GM12878 (cell line): ENCODE data around the gene CNPY1. TPM values are rescaled to one million over a fixed set of nuclear protein-coding genes. Genes with fewer than 3 reads are reported as not detected.

Experiments
- ATAC-seq: fragments of 200-7000 bp; cut with Tn5 transposase; 3 replicates; pipeline ENCODE4 v1.9.1; 2020; ENCODE audit warnings: mild to moderate bottlenecking, moderate library complexity
- BruUV-seq: library from RNA; stranded (reverse); fragments of 400-500 nt; replicated peaks from 2 replicates; lab custom pipeline; 2021; lab: Mats Ljungman, UMichigan
- CTCF ChIA-PET: fragments of 300-600 bp; sonication (Branson Sonifier 250); formaldehyde crosslinking; extraction: SDS; loops from one replicate; lab custom pipeline; 2021; ENCODE audit warnings: inconsistent platforms; lab: Yijun Ruan, JAX
- POLR2A ChIA-PET: fragments of 350-600 bp; formaldehyde crosslinking; extraction: SDS; loops from one replicate; lab custom pipeline; 2021; ENCODE audit warnings: inconsistent platforms; lab: Charles Lee
- RAD21 ChIA-PET: fragments of 300-600 bp; sonication (Branson Sonifier 250); formaldehyde crosslinking; loops from one replicate; lab custom pipeline; 2023; ENCODE audit warnings: antibody characterized with exemption; ENCODE audit not compliant: unreplicated experiment; lab: Charles Lee
- SMC1A ChIA-PET: fragments of 300-600 bp; sonication (Branson Sonifier 250); formaldehyde crosslinking; loops from one replicate; lab custom pipeline; 2023; ENCODE audit not compliant: unreplicated experiment, uncharacterized antibody; lab: Charles Lee
- DNase-seq: peaks from one replicate; pipeline ENCODE4 v3.0.0-alpha.2; 2011; ENCODE audit warnings: low read depth, low spot score
- FAIRE-seq: peaks from 3 replicates; lab custom pipeline; 2011; peaks lifted over from hg19 to GRCh38; lab: Jason Lieb, UNC
- H2AFZ ChIP-seq: 2 replicates; pipeline ENCODE4 v1.6.0; 2011; ENCODE audit warnings: low read depth, low read length, control low read depth; ENCODE audit not compliant: control insufficient read depth
- H3K27ac ChIP-seq: 2 replicates; pipeline ENCODE4 v1.5.1; 2011; ENCODE audit warnings: control low read depth; ENCODE audit not compliant: control insufficient read depth, insufficient read depth
- H3K27me3 ChIP-seq, 2 experiments: replicated peaks in 1 of 2; 2 replicates each; pipeline versions ENCODE4 v1.6.0 to v1.6.1; 2011; ENCODE audit warnings: low read length in 1 of 2; ENCODE audit not compliant: control insufficient read depth in 2 of 2, insufficient read depth in 2 of 2
- H3K36me3 ChIP-seq, 2 experiments: 2 replicates each; pipeline ENCODE4 v1.5.1; 2011; ENCODE audit warnings: low read length in 1 of 2; ENCODE audit not compliant: control insufficient read depth in 2 of 2, insufficient read depth in 2 of 2
- H3K4me1 ChIP-seq: 2 replicates; pipeline ENCODE4 v1.6.1; 2011; ENCODE audit warnings: mild to moderate bottlenecking, low read length, moderate library complexity, mixed read lengths; ENCODE audit not compliant: control insufficient read depth, insufficient read depth
- H3K4me2 ChIP-seq: 2 replicates; pipeline ENCODE4 v1.6.0; 2011; ENCODE audit warnings: control low read depth; ENCODE audit not compliant: control insufficient read depth, insufficient read depth
- H3K4me3 ChIP-seq: fragments of 200-600 bp; sonication (generic); 2 replicates; pipeline ENCODE4 v1.5.1; 2016
- H3K79me2 ChIP-seq: 2 replicates; pipeline ENCODE4 v1.6.0; 2011; ENCODE audit warnings: low read length; ENCODE audit not compliant: control insufficient read depth, insufficient read depth
- H3K9ac ChIP-seq: 2 replicates; pipeline ENCODE4 v1.8.0; 2011; ENCODE audit warnings: low read length, control low read depth, mixed read lengths; ENCODE audit not compliant: control insufficient read depth, insufficient read depth
- H3K9me3 ChIP-seq: replicated peaks from 3 replicates; pipeline ENCODE4 v1.5.1; 2011; ENCODE audit warnings: mild to moderate bottlenecking, low read length; ENCODE audit not compliant: control insufficient read depth, insufficient read depth
- H4K20me1 ChIP-seq: 2 replicates; pipeline ENCODE4 v1.6.0; 2011; ENCODE audit not compliant: control insufficient read depth, insufficient read depth
- CBX5 ChIP-seq: sonication (generic); IDR thresholded peaks from 2 replicates; pipeline ENCODE4 v1.6.1; 2016; ENCODE audit warnings: low read depth, moderate library complexity, mild to moderate bottlenecking, inconsistent platforms
- CHD4 ChIP-seq: fragments of 200-600 bp; sonication (generic); IDR thresholded peaks from 2 replicates; pipeline ENCODE4 v1.6.1; 2016; ENCODE audit warnings: mild to moderate bottlenecking
- CREM ChIP-seq: IDR thresholded peaks from 2 replicates; pipeline ENCODE4 v1.6.1; 2014; ENCODE audit warnings: antibody characterized with exemption, low read depth
- FOXK2 ChIP-seq: fragments of 450-650 bp; IDR thresholded peaks from 2 replicates; pipeline ENCODE4 v1.6.1; 2017; ENCODE audit warnings: mild to moderate bottlenecking, moderate library complexity
- IKZF2 ChIP-seq, 2 experiments: fragments of 450-650 bp; IDR thresholded peaks; 2 replicates each; pipeline ENCODE4 v1.6.1; 2017; ENCODE audit warnings: mild to moderate bottlenecking in 2 of 2, moderate library complexity in 2 of 2
- JUNB ChIP-seq: IDR thresholded peaks from 2 replicates; pipeline ENCODE4 v1.6.1; 2016; ENCODE audit warnings: antibody characterized with exemption, mild to moderate bottlenecking
- MYB ChIP-seq: fragments of 150-350 bp; IDR thresholded peaks from 2 replicates; pipeline ENCODE4 v1.6.1; 2014; ENCODE audit warnings: mild to moderate bottlenecking, low read depth, low read length, borderline replicate concordance
- NFIC ChIP-seq: IDR thresholded peaks from 2 replicates; pipeline ENCODE4 v1.6.1; 2012; ENCODE audit warnings: low read depth, mild to moderate bottlenecking, inconsistent platforms, low read length, moderate library complexity
- NR2C1 ChIP-seq: fragments of 450-650 bp; IDR thresholded peaks from 2 replicates; pipeline ENCODE4 v1.6.1; 2017; ENCODE audit warnings: antibody characterized with exemption, mild to moderate bottlenecking, moderate library complexity
- POLR2A ChIP-seq: IDR thresholded peaks from 2 replicates; pipeline ENCODE4 v1.6.1; 2011; ENCODE audit warnings: low read depth, mild to moderate bottlenecking, low read length
- RUNX3 ChIP-seq: IDR thresholded peaks from 2 replicates; pipeline ENCODE4 v1.6.1; 2012; ENCODE audit warnings: low read length, inconsistent platforms
- SIN3A ChIP-seq: IDR thresholded peaks from 2 replicates; pipeline ENCODE4 v1.6.1; 2012; ENCODE audit warnings: low read depth, low read length, improper control_type of control experiment
- SRF ChIP-seq, 2 experiments: IDR thresholded peaks; 2 replicates each; pipeline ENCODE4 v1.6.1; 2011; ENCODE audit warnings: low read depth in 2 of 2, low read length in 2 of 2, mild to moderate bottlenecking in 1 of 2, moderate library complexity in 1 of 2
- YY1 ChIP-seq: IDR thresholded peaks from 2 replicates; pipeline ENCODE4 v1.6.1; 2011; ENCODE audit warnings: low read depth, mild to moderate bottlenecking, low read length
- ZNF274 ChIP-seq: IDR thresholded peaks from one replicate; pipeline ENCODE4 v1.8.0; 2011; ENCODE audit not compliant: insufficient read length, insufficient read depth
- WGBS: methylation state at CpG from one replicate; pipeline ENCODE4 v1.1.6; 2016; ENCODE audit warnings: low lambda C conversion rate; ENCODE audit not compliant: insufficient replicate concordance, insufficient coverage; ENCODE audit errors: missing lambda C conversion rate; 5-methylcytosine and 5-hydroxymethylcytosine counted together
- in situ Hi-C: fragments of 300-500 bp; cut with MboI; formaldehyde crosslinking; loops from 9 replicates; pipeline ENCODE4 v1.14.3; 2018; ENCODE audit warnings: mixed read lengths
- intact Hi-C: fragments of 100-400 bp; cut with micrococcal nuclease; formaldehyde crosslinking; loops from one replicate; pipeline ENCODE4 v1.14.2; 2022; ENCODE audit not compliant: unreplicated experiment
- polyA plus RNA-seq, 11 experiments: library from polyadenylated mRNA; depleted of rRNA in 4 of 11; unstranded in 6 of 11; stranded (reverse) in 5 of 11; fragments of >200 nt; fragmentation: Nextera tagmentation in 4 of 11; fragmentation: Illumina TruSeq in 1 of 11; extraction: Ambion mirVana in 4 of 11; extraction: Trizol in 1 of 11; gene quantifications; 1 replicate in 1 of 11; 2 replicates in 10 of 11; pipeline versions ENCODE4 v1.2.1 to v1.2.3, GENCODE V29; 2011 to 2016; ENCODE audit warnings: inconsistent platforms in 2 of 11, missing spikeins in 2 of 11, low read depth in 1 of 11
- total RNA-seq, 4 experiments: library from RNA; depleted of rRNA in 3 of 4; stranded (reverse); fragments of >200 nt in 3 of 4; fragmentation: Illumina TruSeq in 1 of 4; extraction: Trizol in 1 of 4; gene quantifications; 2 replicates each; pipeline versions ENCODE4 v1.2.1 to v1.2.3, GENCODE V29; 2013 to 2021
- TF ChIP-seq, protein P1 (sequence below): fragments of 450-650 bp; formaldehyde crosslinking; IDR thresholded peaks from 2 replicates; pipeline ENCODE4 v1.4.0; 2022; ENCODE audit warnings: mild to moderate bottlenecking, moderate library complexity
- TF ChIP-seq, protein P2 (sequence below): fragments of 150-350 bp; IDR thresholded peaks from 2 replicates; pipeline ENCODE4 v1.6.1; 2014; ENCODE audit warnings: mild to moderate bottlenecking, low read depth, low read length
- TF ChIP-seq, protein P3 (sequence below): IDR thresholded peaks from 2 replicates; pipeline ENCODE4 v1.6.1; 2011; ENCODE audit warnings: low read depth, mild to moderate bottlenecking, low read length, moderate library complexity, borderline replicate concordance; ENCODE audit errors: extremely low read depth
- TF ChIP-seq, protein P4 (sequence below): IDR thresholded peaks from 2 replicates; pipeline ENCODE4 v1.6.1; 2012; ENCODE audit warnings: low read length, inconsistent platforms
- TF ChIP-seq, protein P5 (sequence below): fragments of 450-650 bp; IDR thresholded peaks from 2 replicates; pipeline ENCODE4 v1.6.1; 2014; ENCODE audit warnings: mild to moderate bottlenecking

The CNPY1 gene
- total and polyA plus RNA-seq, 10 of the 15 experiments (the other 5 are each of a cell fraction or from before 2014, with no cell fraction given) = not detected

DNA sequence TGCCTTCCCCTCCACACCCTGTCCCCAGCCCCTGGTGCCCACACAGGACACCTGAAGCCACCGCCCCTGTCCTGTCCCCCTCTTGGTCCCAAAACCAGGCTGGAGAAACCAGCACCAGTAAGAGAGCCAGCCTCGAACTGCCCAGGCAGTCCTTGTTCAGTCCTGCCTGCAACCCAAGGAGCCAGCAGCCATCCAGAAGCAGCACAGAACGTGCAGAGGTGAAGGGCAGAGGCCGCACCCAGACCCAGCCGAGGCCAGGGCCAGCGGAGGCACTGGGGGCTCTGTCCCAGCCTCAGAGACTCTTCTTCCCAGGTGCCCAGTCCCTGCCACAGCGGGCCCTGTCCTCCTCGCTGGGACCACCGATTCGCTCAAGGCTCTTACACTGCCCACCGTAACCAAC is 23.3 kb upstream of the CNPY1 start:
- no peak overlapping the region for H3K9ac ChIP-seq
- no TSS peak for BruUV-seq
- DNase-seq (no peak), FAIRE-seq (no peak), ATAC-seq (no peak)
- ChIA-PET POLR2A (no interaction called here), SMC1A (no interaction called here), CTCF (interaction anchor here (0.7 kb wide), 1 partner anchor 257 kb away, joined by 3 read pairs; no protein-coding TSS in a partner anchor), RAD21 (no interaction called here)
- intact Hi-C loops (no loop called here), in situ Hi-C loops (no loop called here)
- TF ChIP-seq MYB (no peak), JUNB (no peak), RUNX3 (no peak), IKZF2 (IDR thresholded peaks at IDR 0.05) (no peak), YY1 (no peak), FOXK2 (no peak), POLR2A (no peak), CREM (no peak), CHD4 (no peak), SRF (IDR thresholded peaks at IDR 0.05; ENCODE audit: low read depth in 2 of 2, low read length in 2 of 2) (no peak), CBX5 (no peak), SIN3A (no peak), ZNF274 (no peak), NR2C1 (no peak), NFIC (no peak)
- TF ChIP-seq, protein P1, sequence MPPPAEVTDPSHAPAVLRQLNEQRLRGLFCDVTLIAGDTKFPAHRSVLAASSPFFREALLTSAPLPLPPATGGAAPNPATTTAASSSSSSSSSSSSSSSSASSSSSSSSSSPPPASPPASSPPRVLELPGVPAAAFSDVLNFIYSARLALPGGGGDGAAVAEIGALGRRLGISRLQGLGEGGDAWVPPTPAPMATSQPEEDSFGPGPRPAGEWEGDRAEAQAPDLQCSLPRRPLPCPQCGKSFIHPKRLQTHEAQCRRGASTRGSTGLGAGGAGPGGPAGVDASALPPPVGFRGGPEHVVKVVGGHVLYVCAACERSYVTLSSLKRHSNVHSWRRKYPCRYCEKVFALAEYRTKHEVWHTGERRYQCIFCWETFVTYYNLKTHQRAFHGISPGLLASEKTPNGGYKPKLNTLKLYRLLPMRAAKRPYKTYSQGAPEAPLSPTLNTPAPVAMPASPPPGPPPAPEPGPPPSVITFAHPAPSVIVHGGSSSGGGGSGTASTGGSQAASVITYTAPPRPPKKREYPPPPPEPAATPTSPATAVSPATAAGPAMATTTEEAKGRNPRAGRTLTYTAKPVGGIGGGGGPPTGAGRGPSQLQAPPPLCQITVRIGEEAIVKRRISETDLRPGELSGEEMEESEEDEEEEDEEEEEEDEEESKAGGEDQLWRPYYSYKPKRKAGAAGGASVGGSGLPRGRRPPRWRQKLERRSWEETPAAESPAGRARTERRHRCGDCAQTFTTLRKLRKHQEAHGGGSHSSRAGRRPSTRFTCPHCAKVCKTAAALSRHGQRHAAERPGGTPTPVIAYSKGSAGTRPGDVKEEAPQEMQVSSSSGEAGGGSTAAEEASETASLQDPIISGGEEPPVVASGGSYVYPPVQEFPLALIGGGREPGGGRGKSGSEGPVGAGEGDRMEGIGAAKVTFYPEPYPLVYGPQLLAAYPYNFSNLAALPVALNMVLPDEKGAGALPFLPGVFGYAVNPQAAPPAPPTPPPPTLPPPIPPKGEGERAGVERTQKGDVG = no peak
- TF ChIP-seq, protein P2, sequence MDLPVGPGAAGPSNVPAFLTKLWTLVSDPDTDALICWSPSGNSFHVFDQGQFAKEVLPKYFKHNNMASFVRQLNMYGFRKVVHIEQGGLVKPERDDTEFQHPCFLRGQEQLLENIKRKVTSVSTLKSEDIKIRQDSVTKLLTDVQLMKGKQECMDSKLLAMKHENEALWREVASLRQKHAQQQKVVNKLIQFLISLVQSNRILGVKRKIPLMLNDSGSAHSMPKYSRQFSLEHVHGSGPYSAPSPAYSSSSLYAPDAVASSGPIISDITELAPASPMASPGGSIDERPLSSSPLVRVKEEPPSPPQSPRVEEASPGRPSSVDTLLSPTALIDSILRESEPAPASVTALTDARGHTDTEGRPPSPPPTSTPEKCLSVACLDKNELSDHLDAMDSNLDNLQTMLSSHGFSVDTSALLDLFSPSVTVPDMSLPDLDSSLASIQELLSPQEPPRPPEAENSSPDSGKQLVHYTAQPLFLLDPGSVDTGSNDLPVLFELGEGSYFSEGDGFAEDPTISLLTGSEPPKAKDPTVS = no peak
- TF ChIP-seq, protein P3, sequence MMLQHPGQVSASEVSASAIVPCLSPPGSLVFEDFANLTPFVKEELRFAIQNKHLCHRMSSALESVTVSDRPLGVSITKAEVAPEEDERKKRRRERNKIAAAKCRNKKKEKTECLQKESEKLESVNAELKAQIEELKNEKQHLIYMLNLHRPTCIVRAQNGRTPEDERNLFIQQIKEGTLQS = no peak
- TF ChIP-seq, protein P4, sequence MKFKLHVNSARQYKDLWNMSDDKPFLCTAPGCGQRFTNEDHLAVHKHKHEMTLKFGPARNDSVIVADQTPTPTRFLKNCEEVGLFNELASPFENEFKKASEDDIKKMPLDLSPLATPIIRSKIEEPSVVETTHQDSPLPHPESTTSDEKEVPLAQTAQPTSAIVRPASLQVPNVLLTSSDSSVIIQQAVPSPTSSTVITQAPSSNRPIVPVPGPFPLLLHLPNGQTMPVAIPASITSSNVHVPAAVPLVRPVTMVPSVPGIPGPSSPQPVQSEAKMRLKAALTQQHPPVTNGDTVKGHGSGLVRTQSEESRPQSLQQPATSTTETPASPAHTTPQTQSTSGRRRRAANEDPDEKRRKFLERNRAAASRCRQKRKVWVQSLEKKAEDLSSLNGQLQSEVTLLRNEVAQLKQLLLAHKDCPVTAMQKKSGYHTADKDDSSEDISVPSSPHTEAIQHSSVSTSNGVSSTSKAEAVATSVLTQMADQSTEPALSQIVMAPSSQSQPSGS = no peak
- TF ChIP-seq, protein P5, sequence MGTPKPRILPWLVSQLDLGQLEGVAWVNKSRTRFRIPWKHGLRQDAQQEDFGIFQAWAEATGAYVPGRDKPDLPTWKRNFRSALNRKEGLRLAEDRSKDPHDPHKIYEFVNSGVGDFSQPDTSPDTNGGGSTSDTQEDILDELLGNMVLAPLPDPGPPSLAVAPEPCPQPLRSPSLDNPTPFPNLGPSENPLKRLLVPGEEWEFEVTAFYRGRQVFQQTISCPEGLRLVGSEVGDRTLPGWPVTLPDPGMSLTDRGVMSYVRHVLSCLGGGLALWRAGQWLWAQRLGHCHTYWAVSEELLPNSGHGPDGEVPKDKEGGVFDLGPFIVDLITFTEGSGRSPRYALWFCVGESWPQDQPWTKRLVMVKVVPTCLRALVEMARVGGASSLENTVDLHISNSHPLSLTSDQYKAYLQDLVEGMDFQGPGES = no peak
- H3K27me3 ChIP-seq = no peaks in the 10 kb centered on the region
- no peak overlapping the region for H3K27ac ChIP-seq
- WGBS = 52% methylated on average over 11 of the region's 11 CpGs
- H3K36me3 ChIP-seq = no peaks in the 10 kb centered on the region
- no peak overlapping the region for H3K4me2 ChIP-seq
- no peaks in the 10 kb centered on the region for H4K20me1 ChIP-seq
- no peak overlapping the region for H2AFZ ChIP-seq
- no peak overlapping the region for H3K4me3 ChIP-seq
- no peaks in the 10 kb centered on the region for H3K9me3 ChIP-seq
- no peaks in the 10 kb centered on the region for H3K4me1 ChIP-seq
- no peaks in the 10 kb centered on the region for H3K79me2 ChIP-seq
